Measurements from ENCODE around the gene PTPN6.
"Not testable (repeated sequence)": the region's sequence is repeated elsewhere in the genome, so short reads cannot be mapped to it uniquely, and the experiment has no call there.

DNA sequence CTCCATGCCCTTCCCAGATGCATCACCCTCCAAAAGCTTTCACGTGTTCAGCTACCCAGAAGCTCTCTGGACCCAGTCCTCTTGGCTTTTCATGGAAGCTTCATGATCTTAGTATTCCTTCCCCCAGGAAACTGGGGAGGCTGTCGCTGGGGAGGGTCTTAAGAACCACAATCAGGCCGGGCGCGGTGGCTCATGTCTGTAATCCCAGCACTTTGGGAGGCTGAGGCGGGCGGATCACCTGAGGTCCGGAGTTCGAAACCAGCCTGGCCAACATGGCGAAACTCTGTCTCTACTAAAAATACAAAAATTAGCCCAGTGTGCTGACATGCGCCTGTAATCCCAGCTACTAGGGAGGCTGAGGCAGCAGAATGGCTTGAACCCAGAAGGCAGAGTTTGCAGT is 43.0 kb upstream of the PTPN6 start:
- not testable (repeated sequence) for TF ChIP-seq POLR2A, CTCF, EP300 (IDR thresholded peaks at IDR 0.05)

Measured in tibial nerve (tissue), 4 donors.